ENCODE results near the gene ATP5PB. TPM values are rescaled to one million over a fixed set of nuclear protein-coding genes. Genes with fewer than 3 reads are reported as not detected.
A peak's percentile ranks its signal among the peaks of the same experiment; 100 is the strongest.

Gene ATP5PB, protein sequence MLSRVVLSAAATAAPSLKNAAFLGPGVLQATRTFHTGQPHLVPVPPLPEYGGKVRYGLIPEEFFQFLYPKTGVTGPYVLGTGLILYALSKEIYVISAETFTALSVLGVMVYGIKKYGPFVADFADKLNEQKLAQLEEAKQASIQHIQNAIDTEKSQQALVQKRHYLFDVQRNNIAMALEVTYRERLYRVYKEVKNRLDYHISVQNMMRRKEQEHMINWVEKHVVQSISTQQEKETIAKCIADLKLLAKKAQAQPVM
- polyA plus RNA-seq, result 100 to 1,000 TPM; 495 to 624 (median 521) TPM

DNA sequence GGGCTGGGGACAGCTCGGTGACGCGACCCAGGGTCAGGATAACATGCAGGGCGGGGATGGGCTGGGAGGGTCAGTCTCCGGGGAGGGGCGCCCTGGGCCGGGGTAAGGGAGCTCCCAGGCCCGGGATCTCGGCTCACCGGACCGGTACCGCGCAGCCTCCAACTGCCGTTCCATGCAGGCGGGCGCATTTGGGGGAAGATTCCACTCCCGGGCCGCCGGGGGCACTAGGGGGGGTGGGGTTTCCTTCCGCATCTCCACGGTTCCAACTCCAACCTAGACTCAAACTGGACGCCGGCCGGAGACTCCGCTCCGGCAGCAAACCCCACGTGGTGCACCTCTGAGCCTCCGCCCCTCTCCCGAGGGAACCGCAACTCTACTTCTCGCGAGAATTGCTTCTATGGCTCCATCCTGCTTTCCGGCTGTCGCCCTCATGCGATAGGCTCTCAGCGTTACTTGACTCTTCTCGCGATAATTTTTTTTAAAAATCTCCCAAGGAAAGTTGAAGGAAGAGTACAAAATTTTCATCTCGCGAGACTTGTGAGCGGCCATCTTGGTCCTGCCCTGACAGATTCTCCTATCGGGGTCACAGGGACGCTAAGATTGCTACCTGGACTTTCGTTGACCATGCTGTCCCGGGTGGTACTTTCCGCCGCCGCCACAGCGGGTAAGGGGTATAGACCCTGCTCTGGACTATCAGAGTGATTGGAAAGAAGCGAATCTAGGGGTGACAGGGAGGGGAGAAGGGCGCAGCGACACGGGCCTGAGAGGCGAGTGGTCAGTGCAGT, at the start of gene ATP5PB, which contains the start of gene WDR77:
TSS of gene ATP5PB (plus strand) at position 547 of the 785 bp plus-strand sequence. CDS start at position 625, 78 bp downstream.
TSS of gene WDR77 (minus strand) at position 339 of the 785 bp plus-strand sequence. CDS start at position 252, 87 bp downstream.
- H3K9me3 Mint-ChIP-seq, result peaks cover 0 to 2% (median 0%) of the 10 kb centered on the region in 6 donors
- H3K36me3 Mint-ChIP-seq, result peaks cover 13 to 31% (median 16%) of the 10 kb centered on the region in 3 donors
- H3K27ac Mint-ChIP-seq, result peak within 1 kb of the TSS; percentile 92 to 99 (median 99)
- H3K27me3 Mint-ChIP-seq (ENCODE audit: low read depth in 3 of 3), result peaks cover 4 to 7% (median 6%) of the 10 kb centered on the region in 3 donors
- peak; percentile 96 to 97 (median 96) for DNase-seq
- H3K4me3 Mint-ChIP-seq, result peak within 1 kb of the TSS; percentile 99 to 100 (median 100)
- peaks cover 65 to 93% of the 10 kb centered on the region in 2 donors for H3K4me1 Mint-ChIP-seq

DNA sequence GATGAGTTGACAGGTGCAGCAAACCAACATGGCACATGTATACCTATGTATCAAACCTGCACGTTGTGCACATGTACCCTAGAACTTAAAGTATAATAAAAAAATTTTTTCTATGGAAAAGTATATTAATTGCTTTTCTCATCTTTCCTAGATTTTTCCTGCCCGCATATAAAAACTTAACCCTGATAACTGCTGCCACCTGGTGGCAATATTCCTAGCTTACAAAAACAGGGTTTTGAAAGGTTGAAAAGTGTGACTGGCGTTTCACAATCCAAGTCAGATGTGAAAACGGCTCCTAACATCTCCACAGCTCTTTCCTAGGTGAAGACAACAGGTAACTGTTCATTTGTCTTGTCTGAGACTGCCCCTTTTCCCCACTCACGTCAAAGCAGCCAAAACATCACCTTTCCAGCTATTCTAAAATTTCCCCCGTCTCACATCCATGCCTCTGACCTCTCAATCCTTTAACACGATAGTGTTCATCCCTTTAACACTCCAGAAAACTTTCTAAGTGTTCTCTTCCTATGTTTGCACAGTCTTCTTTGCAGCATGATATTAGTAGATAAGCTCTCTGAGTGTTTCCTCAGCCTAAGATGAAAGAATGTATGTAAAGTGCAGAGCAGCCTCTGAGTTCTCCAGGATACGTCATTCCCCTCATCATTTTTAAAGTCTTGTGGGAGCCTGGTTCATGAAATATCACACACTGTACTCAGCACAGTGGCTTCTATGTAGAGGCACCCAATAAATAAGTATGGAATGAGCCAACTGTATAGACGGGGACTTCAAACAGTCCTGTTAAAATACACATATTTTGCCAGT, 49.3 kb upstream of the ATP5PB start:
- peak; percentile 27 to 41 (median 38) for DNase-seq
- Mint-ChIP-seq H3K27me3 (ENCODE audit: low read depth in 3 of 3) (peaks cover 0 to 4% (median 2%) of the 10 kb centered on the region in 3 donors), H3K4me1 (no peaks in the 10 kb centered on the region), H3K27ac (no peak overlapping the region), H3K9me3 (peaks cover 0 to 4% (median 0%) of the 10 kb centered on the region in 6 donors), H3K4me3 (no peak overlapping the region), H3K36me3 (no peaks in the 10 kb centered on the region)

DNA sequence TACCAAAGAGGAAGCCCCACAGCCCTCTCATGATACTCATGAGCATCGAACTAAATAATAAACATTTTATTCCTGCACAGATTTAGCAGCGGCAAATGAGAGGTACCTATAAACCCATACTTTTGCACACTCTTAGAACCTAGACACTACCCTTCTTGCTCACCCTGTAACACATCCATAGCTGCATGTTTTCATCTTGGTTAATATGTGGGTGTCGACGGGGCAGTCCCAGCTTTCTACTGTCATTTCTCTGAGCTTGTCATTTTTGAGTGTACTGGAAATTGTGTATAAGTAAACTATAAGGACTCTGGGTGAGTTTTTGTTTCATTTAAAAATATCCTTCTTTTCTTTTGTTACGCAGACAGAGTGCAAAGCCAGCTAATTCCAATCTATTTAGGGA, 47.2 kb upstream of the ATP5PB start:
- peaks cover 0 to 5% (median 2%) of the 10 kb centered on the region in 3 donors for H3K27me3 Mint-ChIP-seq (ENCODE audit: low read depth in 3 of 3)
- no peak overlapping the region for H3K27ac Mint-ChIP-seq
- H3K4me1 Mint-ChIP-seq, result peaks cover 0 to 4% of the 10 kb centered on the region in 2 donors
- H3K4me3 Mint-ChIP-seq, result no peak overlapping the region
- peaks cover 0 to 4% (median 0%) of the 10 kb centered on the region in 6 donors for H3K9me3 Mint-ChIP-seq
- no peak for DNase-seq
- H3K36me3 Mint-ChIP-seq, result no peaks in the 10 kb centered on the region

DNA sequence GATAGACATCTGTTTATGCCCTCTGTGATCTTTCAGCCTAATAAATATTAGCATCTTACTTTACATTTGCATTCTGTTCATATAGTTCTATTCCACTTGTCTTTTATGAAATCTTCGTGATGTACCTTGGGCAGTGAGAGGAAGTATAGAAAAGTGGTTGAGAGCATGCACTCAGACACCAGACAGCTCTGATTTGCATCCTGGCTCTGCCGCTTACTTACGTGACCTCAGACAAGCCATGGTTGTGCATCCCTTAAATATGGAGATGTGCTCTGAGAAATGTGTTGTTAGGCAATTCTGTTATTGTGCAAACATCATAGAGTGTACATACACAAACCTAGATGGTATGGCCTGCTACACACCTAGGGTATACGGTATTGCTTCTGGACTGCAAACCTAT, 44.7 kb upstream of the ATP5PB start:
- H3K4me1 Mint-ChIP-seq, result peaks cover 0 to 4% of the 10 kb centered on the region in 2 donors
- no peaks in the 10 kb centered on the region for H3K9me3 Mint-ChIP-seq
- H3K27ac Mint-ChIP-seq, result no peak overlapping the region
- H3K27me3 Mint-ChIP-seq (ENCODE audit: low read depth in 3 of 3), result peaks cover 2 to 5% (median 5%) of the 10 kb centered on the region in 3 donors
- no peaks in the 10 kb centered on the region for H3K36me3 Mint-ChIP-seq
- DNase-seq, result no peak
- H3K4me3 Mint-ChIP-seq, result no peak overlapping the region

DNA sequence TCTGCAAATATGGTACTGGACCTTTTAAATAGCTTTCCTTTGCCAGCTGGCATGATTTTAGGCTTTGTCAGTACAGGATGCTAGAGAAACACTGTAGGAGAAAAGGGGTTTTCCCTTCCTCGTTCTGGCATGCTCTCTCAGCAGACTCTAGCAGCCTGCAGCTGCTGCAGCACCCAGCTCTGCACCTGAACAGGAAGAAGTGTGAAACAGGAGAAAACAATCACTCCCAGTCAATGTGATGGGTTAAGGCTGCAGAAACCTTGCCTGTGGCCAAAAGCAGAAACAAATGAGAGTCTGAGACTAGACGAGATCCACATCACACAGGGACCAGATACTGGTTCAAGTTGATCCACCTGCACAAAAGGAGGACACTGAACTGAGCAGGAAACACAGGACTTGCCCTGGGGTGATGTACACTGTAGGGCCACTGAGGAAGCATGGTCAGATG, 42.9 kb upstream of the ATP5PB start:
- Mint-ChIP-seq H3K4me3 (no peak overlapping the region), H3K36me3 (no peaks in the 10 kb centered on the region), H3K27me3 (ENCODE audit: low read depth in 3 of 3) (peaks cover 6 to 8% (median 8%) of the 10 kb centered on the region in 3 donors), H3K4me1 (peaks cover 0 to 4% of the 10 kb centered on the region in 2 donors), H3K27ac (no peak overlapping the region), H3K9me3 (no peaks in the 10 kb centered on the region)
- DNase-seq, result no peak

DNA sequence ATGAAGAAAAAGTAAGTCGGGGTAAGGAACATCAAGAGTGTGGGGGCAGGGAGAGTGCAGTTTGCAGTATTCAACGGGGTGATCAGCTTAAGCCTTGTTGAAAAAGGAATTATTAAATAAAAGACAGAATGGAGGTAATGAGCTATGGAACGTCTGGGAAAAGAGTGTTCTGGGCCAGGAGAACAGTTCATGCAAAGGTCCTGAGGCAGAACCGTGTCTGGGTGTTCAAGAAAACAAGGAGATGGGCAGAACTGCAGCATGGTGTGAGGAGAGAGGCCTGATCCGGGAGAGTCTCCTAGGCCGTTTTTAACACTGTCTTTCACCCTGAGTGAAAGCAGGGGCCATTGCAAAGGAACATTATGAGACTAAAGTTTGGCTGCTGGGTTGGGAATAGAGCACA, 42.0 kb upstream of the ATP5PB start:
- Mint-ChIP-seq H3K4me3 (no peak overlapping the region), H3K27ac (no peak overlapping the region)

DNA sequence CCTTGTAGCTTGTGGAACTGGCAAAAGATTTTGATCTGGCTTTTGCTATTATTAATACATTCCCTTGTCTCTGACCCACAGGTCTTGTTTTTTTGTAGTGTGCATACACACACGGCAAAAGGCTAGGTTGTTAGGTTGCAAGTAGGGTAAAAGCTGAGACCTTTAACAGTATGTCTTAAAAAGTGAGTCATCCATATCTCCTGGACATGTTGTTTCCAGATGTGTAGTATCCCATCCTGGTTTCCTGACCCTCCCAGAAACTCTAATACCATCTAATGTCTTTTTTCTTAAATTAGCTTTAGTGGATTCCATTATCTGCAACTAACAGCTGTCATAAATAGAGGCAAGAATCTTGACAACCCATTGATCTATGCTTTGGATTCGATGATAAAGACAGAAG, 36.4 kb upstream of the ATP5PB start:
- DNase-seq, result no peak
- Mint-ChIP-seq H3K27ac (no peak overlapping the region), H3K4me1 (no peaks in the 10 kb centered on the region), H3K9me3 (no peaks in the 10 kb centered on the region), H3K4me3 (no peak overlapping the region), H3K36me3 (peaks cover 0 to 6% (median 4%) of the 10 kb centered on the region in 3 donors), H3K27me3 (ENCODE audit: low read depth in 3 of 3) (peaks cover 1 to 11% (median 8%) of the 10 kb centered on the region in 3 donors)

More for the DNA sequence above, 42.0 kb upstream of the ATP5PB start:
- H3K27me3 Mint-ChIP-seq (ENCODE audit: low read depth in 3 of 3), result peaks cover 6 to 8% (median 8%) of the 10 kb centered on the region in 3 donors
- DNase-seq, result no peak
- no peaks in the 10 kb centered on the region for H3K36me3 Mint-ChIP-seq
- H3K4me1 Mint-ChIP-seq, result peaks cover 0 to 4% of the 10 kb centered on the region in 2 donors
- no peaks in the 10 kb centered on the region for H3K9me3 Mint-ChIP-seq

DNA sequence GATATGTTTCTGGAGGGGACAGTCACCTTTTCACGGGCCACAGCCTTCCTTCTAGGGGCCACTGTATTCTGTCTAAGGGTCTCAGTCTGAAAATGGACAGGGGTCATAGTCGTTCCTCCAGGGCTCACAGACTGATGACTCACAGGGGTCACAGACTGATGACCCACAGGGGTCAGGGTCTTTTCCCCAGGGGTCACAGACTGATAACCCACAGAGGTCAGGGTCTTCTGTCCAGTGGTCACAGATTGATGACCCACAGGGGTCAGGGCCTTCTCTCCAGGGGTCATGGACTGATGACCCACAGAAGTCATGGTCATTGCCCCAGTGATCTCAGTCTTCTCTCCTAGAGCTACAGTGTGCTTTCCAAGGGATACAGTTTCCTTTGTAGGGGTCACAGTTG, 34.5 kb upstream of the ATP5PB start:
- H3K27ac Mint-ChIP-seq, result no peak overlapping the region

DNA sequence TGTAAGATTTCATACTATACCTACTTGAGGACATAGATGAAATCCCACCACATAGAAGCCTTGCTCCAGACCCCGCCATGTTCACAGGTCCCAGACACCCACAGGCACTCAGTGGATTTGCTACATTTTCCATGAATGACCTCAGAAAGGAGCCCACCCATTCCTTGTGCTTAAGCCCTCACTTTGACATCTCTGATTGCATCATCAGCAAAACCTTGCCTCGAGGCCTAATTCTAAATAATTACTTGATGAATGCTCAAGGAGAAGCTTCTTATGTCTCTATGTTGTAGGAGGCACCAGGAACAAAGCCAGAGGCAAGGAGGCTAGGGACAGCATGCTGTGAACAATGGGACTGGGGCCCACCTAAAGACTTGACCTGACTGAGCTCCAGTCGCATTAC, 33.8 kb upstream of the ATP5PB start:
- H3K9me3 Mint-ChIP-seq, result no peaks in the 10 kb centered on the region
- no peak overlapping the region for H3K4me3 Mint-ChIP-seq
- H3K27ac Mint-ChIP-seq, result no peak overlapping the region
- no peak for DNase-seq
- peaks cover 0 to 8% (median 4%) of the 10 kb centered on the region in 3 donors for H3K27me3 Mint-ChIP-seq (ENCODE audit: low read depth in 3 of 3)
- H3K36me3 Mint-ChIP-seq, result peaks cover 0 to 7% (median 6%) of the 10 kb centered on the region in 3 donors
- H3K4me1 Mint-ChIP-seq, result no peaks in the 10 kb centered on the region

More for the DNA sequence above, 34.5 kb upstream of the ATP5PB start:
- peaks cover 1 to 11% (median 8%) of the 10 kb centered on the region in 3 donors for H3K27me3 Mint-ChIP-seq (ENCODE audit: low read depth in 3 of 3)
- no peaks in the 10 kb centered on the region for H3K9me3 Mint-ChIP-seq
- H3K36me3 Mint-ChIP-seq, result peaks cover 0 to 7% (median 6%) of the 10 kb centered on the region in 3 donors
- H3K4me3 Mint-ChIP-seq, result no peak overlapping the region
- no peak for DNase-seq
- no peaks in the 10 kb centered on the region for H3K4me1 Mint-ChIP-seq

DNA sequence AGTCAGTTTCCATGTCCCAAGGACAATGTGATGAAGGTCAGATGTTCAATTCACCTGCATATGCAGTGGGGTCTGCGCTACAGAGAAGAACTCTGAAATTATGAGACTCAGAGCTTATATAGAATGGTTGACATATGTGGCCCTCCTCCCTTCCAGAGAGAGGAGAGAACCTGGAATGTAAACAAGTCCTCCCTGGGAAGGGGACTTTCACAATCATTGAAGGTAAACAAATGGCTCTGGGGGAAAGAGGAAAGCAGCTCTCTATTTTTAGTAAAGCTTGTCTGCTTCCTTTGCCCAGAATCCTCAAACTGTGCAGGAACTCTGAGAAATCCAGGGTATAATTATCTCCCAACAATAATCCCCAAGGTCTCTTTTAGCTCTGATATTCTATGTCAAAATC, 31.5 kb upstream of the ATP5PB start:
- Mint-ChIP-seq H3K27ac (no peak overlapping the region), H3K9me3 (no peaks in the 10 kb centered on the region), H3K36me3 (peaks cover 0 to 7% (median 6%) of the 10 kb centered on the region in 3 donors), H3K4me1 (no peaks in the 10 kb centered on the region), H3K4me3 (no peak overlapping the region), H3K27me3 (ENCODE audit: low read depth in 3 of 3) (peaks cover under 1 to 7% (median 4%) of the 10 kb centered on the region in 3 donors)
- DNase-seq, result no peak

DNA sequence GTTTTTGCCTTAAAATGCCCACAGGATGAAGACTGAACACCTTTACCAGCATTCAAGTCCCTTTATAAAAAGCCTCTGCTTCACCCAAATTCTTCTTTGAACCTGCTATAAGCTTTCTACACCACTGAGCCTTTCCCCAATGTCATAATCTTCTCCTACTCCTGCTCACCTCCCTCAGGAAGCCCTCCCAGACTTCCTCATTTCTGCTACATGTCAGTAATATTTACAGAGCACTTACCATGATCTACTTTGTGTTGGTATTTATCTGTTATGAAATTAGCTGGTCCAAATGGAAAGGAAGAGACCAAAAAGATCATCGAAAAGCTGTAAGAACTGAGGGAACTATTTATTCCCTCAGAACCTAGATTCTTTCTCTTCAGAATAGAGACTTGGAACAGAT, 30.2 kb upstream of the ATP5PB start:
- H3K9me3 Mint-ChIP-seq, result no peaks in the 10 kb centered on the region

DNA sequence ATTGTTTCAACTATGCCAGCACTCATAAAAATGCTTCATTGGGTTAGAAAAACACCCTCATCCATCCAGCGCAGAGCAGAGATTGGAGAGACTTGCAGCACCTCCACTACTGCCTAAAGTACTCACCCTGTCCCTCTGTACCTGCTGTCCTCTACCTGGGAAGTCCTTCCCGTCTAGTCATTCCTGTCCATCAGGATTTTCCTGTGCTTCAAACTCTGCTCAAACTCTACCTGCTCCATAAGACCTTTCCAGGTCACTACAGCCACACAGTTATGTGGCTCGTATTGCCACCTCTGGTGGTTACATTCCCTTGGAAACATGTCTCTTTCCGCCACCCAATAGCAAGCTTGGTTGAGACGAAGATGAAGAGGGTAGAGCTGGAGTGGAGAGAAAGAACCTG, 28.9 kb upstream of the ATP5PB start:
- no peak for DNase-seq
- Mint-ChIP-seq H3K27me3 (ENCODE audit: low read depth in 3 of 3) (peaks cover 2 to 8% (median 4%) of the 10 kb centered on the region in 3 donors), H3K4me3 (no peak overlapping the region), H3K9me3 (no peaks in the 10 kb centered on the region), H3K36me3 (peaks cover 0 to 7% (median 0%) of the 10 kb centered on the region in 3 donors), H3K27ac (no peak overlapping the region), H3K4me1 (no peaks in the 10 kb centered on the region)

More for the DNA sequence above, 30.2 kb upstream of the ATP5PB start:
- Mint-ChIP-seq H3K36me3 (peaks cover 0 to 5% (median under 1%) of the 10 kb centered on the region in 3 donors), H3K4me1 (no peaks in the 10 kb centered on the region), H3K27ac (no peak overlapping the region), H3K4me3 (no peak overlapping the region), H3K27me3 (ENCODE audit: low read depth in 3 of 3) (peaks cover 2 to 5% (median 4%) of the 10 kb centered on the region in 3 donors)
- no peak for DNase-seq

Data from immature natural killer cell (primary cell).